ENCODE measurements around the gene IFT25.

IFT25 gene

GRCh38 chr1:53943490-53944043 lies 1.9 kb downstream of the IFT25 start:
- Histone ChIP-seq H3K27ac (ENCODE audit: low read length) (no peak overlapping the region), H3K27me3 (ENCODE audit: low read depth, low read length) (no peaks in the 10 kb centered on the region), H3K9me3 (ENCODE audit: control insufficient read depth in 1 of 2, low read length in 2 of 2) (no peaks in the 10 kb centered on the region), H3K36me3 (ENCODE audit: control insufficient read depth in 1 of 2, insufficient read depth in 2 of 2, low read length in 2 of 2) (no peaks in the 10 kb centered on the region), H3K4me1 (ENCODE audit: control insufficient read depth in 1 of 2, insufficient read depth in 2 of 2, low read length in 2 of 2) (peaks cover 5 to 26% of the 10 kb centered on the region in 2 donors), H3K4me3 (ENCODE audit: low read depth in 1 of 2, low read length in 2 of 2) (no peak overlapping the region)

- Histone ChIP-seq H3K36me3 (ENCODE audit: control insufficient read depth in 1 of 2, insufficient read depth in 2 of 2, low read length in 2 of 2) (no peaks in the 10 kb centered on the region), H3K4me3 (ENCODE audit: low read depth in 1 of 2, low read length in 2 of 2) (no peak overlapping the region), H3K4me1 (ENCODE audit: control insufficient read depth in 1 of 2, insufficient read depth in 2 of 2, low read length in 2 of 2) (peaks cover 5 to 25% of the 10 kb centered on the region in 2 donors), H3K9me3 (ENCODE audit: control insufficient read depth in 1 of 2, low read length in 2 of 2) (no peaks in the 10 kb centered on the region), H3K27ac (ENCODE audit: low read length) (no peak overlapping the region), H3K27me3 (ENCODE audit: low read depth, low read length) (no peaks in the 10 kb centered on the region)
Measured at GRCh38 chr1:53943090-53943489, 2.4 kb downstream of the IFT25 start.

GRCh38 chr1:53942127-53942957 lies 3.2 kb downstream of the IFT25 start:
- no peak overlapping the region for H3K27ac ChIP-seq (ENCODE audit: low read length)
- peaks cover 5 to 17% of the 10 kb centered on the region in 2 donors for H3K4me1 ChIP-seq (ENCODE audit: control insufficient read depth in 1 of 2, insufficient read depth in 2 of 2, low read length in 2 of 2)
- no peaks in the 10 kb centered on the region for H3K36me3 ChIP-seq (ENCODE audit: control insufficient read depth in 1 of 2, insufficient read depth in 2 of 2, low read length in 2 of 2)
- no peak overlapping the region for H3K4me3 ChIP-seq (ENCODE audit: low read depth in 1 of 2, low read length in 2 of 2)
- H3K9me3 ChIP-seq (ENCODE audit: control insufficient read depth in 1 of 2, low read length in 2 of 2), result no peaks in the 10 kb centered on the region
- no peaks in the 10 kb centered on the region for H3K27me3 ChIP-seq (ENCODE audit: low read depth, low read length)

GRCh38 chr1:53938136-53938830 lies 7.2 kb downstream of the IFT25 start:
- Histone ChIP-seq H3K9me3 (ENCODE audit: control insufficient read depth in 1 of 2, low read length in 2 of 2) (peaks cover 0 to 2% of the 10 kb centered on the region in 2 donors), H3K36me3 (ENCODE audit: control insufficient read depth in 1 of 2, insufficient read depth in 2 of 2, low read length in 2 of 2) (no peaks in the 10 kb centered on the region), H3K27me3 (ENCODE audit: low read depth, low read length) (no peaks in the 10 kb centered on the region), H3K27ac (ENCODE audit: low read length) (no peak overlapping the region), H3K4me3 (ENCODE audit: low read depth in 1 of 2, low read length in 2 of 2) (no peak overlapping the region), H3K4me1 (ENCODE audit: control insufficient read depth in 1 of 2, insufficient read depth in 2 of 2, low read length in 2 of 2) (no peaks in the 10 kb centered on the region)

- H3K4me1 ChIP-seq (ENCODE audit: control insufficient read depth in 1 of 2, insufficient read depth in 2 of 2, low read length in 2 of 2), result no peaks in the 10 kb centered on the region
- H3K36me3 ChIP-seq (ENCODE audit: control insufficient read depth in 1 of 2, insufficient read depth in 2 of 2, low read length in 2 of 2), result no peaks in the 10 kb centered on the region
- no peak overlapping the region for H3K27ac ChIP-seq (ENCODE audit: low read length)
- H3K27me3 ChIP-seq (ENCODE audit: low read depth, low read length), result no peaks in the 10 kb centered on the region
- H3K9me3 ChIP-seq (ENCODE audit: control insufficient read depth in 1 of 2, low read length in 2 of 2), result peaks cover 0 to 5% of the 10 kb centered on the region in 2 donors
- H3K4me3 ChIP-seq (ENCODE audit: low read depth in 1 of 2, low read length in 2 of 2), result no peak overlapping the region
Measured at GRCh38 chr1:53936430-53936829, 9.1 kb downstream of the IFT25 start.

GRCh38 chr1:53934170-53934765 lies 11.2 kb downstream of the IFT25 start:
- no peak overlapping the region for H3K27ac ChIP-seq (ENCODE audit: low read length)
- no peak overlapping the region for H3K4me3 ChIP-seq (ENCODE audit: low read depth in 1 of 2, low read length in 2 of 2)
- peaks cover 0 to 5% of the 10 kb centered on the region in 2 donors for H3K9me3 ChIP-seq (ENCODE audit: control insufficient read depth in 1 of 2, low read length in 2 of 2)
- H3K27me3 ChIP-seq (ENCODE audit: low read depth, low read length), result no peaks in the 10 kb centered on the region
- H3K36me3 ChIP-seq (ENCODE audit: control insufficient read depth in 1 of 2, insufficient read depth in 2 of 2, low read length in 2 of 2), result peaks cover 0 to 5% of the 10 kb centered on the region in 2 donors
- no peaks in the 10 kb centered on the region for H3K4me1 ChIP-seq (ENCODE audit: control insufficient read depth in 1 of 2, insufficient read depth in 2 of 2, low read length in 2 of 2)

- Histone ChIP-seq H3K27me3 (ENCODE audit: low read depth, low read length) (no peaks in the 10 kb centered on the region), H3K27ac (ENCODE audit: low read length) (no peak overlapping the region), H3K4me1 (ENCODE audit: control insufficient read depth in 1 of 2, insufficient read depth in 2 of 2, low read length in 2 of 2) (no peaks in the 10 kb centered on the region), H3K36me3 (ENCODE audit: control insufficient read depth in 1 of 2, insufficient read depth in 2 of 2, low read length in 2 of 2) (peaks cover 20 to 29% of the 10 kb centered on the region in 2 donors), H3K9me3 (ENCODE audit: control insufficient read depth in 1 of 2, low read length in 2 of 2) (peaks cover 0 to 5% of the 10 kb centered on the region in 2 donors), H3K4me3 (ENCODE audit: low read depth in 1 of 2, low read length in 2 of 2) (no peak overlapping the region)
Measured at GRCh38 chr1:53931523-53931922, 14.0 kb downstream of the IFT25 start.

GRCh38 chr1:53930932-53931331 lies 14.6 kb downstream of the IFT25 start:
- no peaks in the 10 kb centered on the region for H3K27me3 ChIP-seq (ENCODE audit: low read depth, low read length)
- H3K27ac ChIP-seq (ENCODE audit: low read length), result no peak overlapping the region
- H3K4me3 ChIP-seq (ENCODE audit: low read depth in 1 of 2, low read length in 2 of 2), result no peak overlapping the region
- peaks cover 0 to 5% of the 10 kb centered on the region in 2 donors for H3K9me3 ChIP-seq (ENCODE audit: control insufficient read depth in 1 of 2, low read length in 2 of 2)
- no peaks in the 10 kb centered on the region for H3K4me1 ChIP-seq (ENCODE audit: control insufficient read depth in 1 of 2, insufficient read depth in 2 of 2, low read length in 2 of 2)
- H3K36me3 ChIP-seq (ENCODE audit: control insufficient read depth in 1 of 2, insufficient read depth in 2 of 2, low read length in 2 of 2), result peaks cover 20 to 29% of the 10 kb centered on the region in 2 donors

GRCh38 chr1:53929246-53929960 lies 16.1 kb downstream of the IFT25 start:
- H3K4me3 ChIP-seq (ENCODE audit: low read depth in 1 of 2, low read length in 2 of 2), result no peak overlapping the region

GRCh38 chr1:53927376-53927881 lies 18.1 kb downstream of the IFT25 start:
- H3K4me1 ChIP-seq (ENCODE audit: control insufficient read depth in 1 of 2, insufficient read depth in 2 of 2, low read length in 2 of 2), result no peaks in the 10 kb centered on the region
- peaks cover 31 to 39% of the 10 kb centered on the region in 2 donors for H3K36me3 ChIP-seq (ENCODE audit: control insufficient read depth in 1 of 2, insufficient read depth in 2 of 2, low read length in 2 of 2)
- peaks cover 0 to 3% of the 10 kb centered on the region in 2 donors for H3K9me3 ChIP-seq (ENCODE audit: control insufficient read depth in 1 of 2, low read length in 2 of 2)
- H3K27ac ChIP-seq (ENCODE audit: low read length), result no peak overlapping the region
- no peak overlapping the region for H3K4me3 ChIP-seq (ENCODE audit: low read depth in 1 of 2, low read length in 2 of 2)
- no peaks in the 10 kb centered on the region for H3K27me3 ChIP-seq (ENCODE audit: low read depth, low read length)

More at GRCh38 chr1:53929246-53929960, 16.1 kb downstream of the IFT25 start:
- Histone ChIP-seq H3K4me1 (ENCODE audit: control insufficient read depth in 1 of 2, insufficient read depth in 2 of 2, low read length in 2 of 2) (no peaks in the 10 kb centered on the region), H3K27me3 (ENCODE audit: low read depth, low read length) (no peaks in the 10 kb centered on the region), H3K27ac (ENCODE audit: low read length) (no peak overlapping the region), H3K9me3 (ENCODE audit: control insufficient read depth in 1 of 2, low read length in 2 of 2) (peaks cover 0 to 5% of the 10 kb centered on the region in 2 donors), H3K36me3 (ENCODE audit: control insufficient read depth in 1 of 2, insufficient read depth in 2 of 2, low read length in 2 of 2) (peaks cover 20 to 29% of the 10 kb centered on the region in 2 donors)

All from muscle layer of duodenum (tissue), 2 donors.